ENCODE results near the gene POLR2C. TPM values are rescaled to one million over a fixed set of nuclear protein-coding genes. Genes with fewer than 3 reads are reported as not detected.

POLR2C gene
- total and polyA plus RNA-seq, 2 experiments from 2014 or later, result 37.6 to 123 TPM

GRCh38 chr16:57505169-57505568 is 42.7 kb downstream of the POLR2C start (continued):
- no peak for TF ChIP-seq REST (IDR thresholded peaks at IDR 0.05; ENCODE audit: unreplicated experiment)

GRCh38 chr16:57507136-57508034 is 44.9 kb downstream of the POLR2C start:
- H3K4me3 Mint-ChIP-seq, result no peak overlapping the region
- Histone ChIP-seq H4K20me1 (replicated peaks; ENCODE audit: insufficient read depth) (no peaks in the 10 kb centered on the region), H3K4me1 (ENCODE audit: insufficient read depth) (no peaks in the 10 kb centered on the region), H2AFZ (peak overlapping the region; percentile 91), H3K27me3 (ENCODE audit: insufficient read depth) (no peaks in the 10 kb centered on the region), H3F3A (replicated peaks; ENCODE audit: low read depth) (no peaks in the 10 kb centered on the region), H3K79me2 (replicated peaks; ENCODE audit: insufficient read depth) (no peaks in the 10 kb centered on the region), H3K4me2 (peak overlapping the region; percentile 57; the same call in 1 of the 2 replicates), H3K9me2 (ENCODE audit: insufficient read depth) (no peaks in the 10 kb centered on the region), H3K36me3 (ENCODE audit: insufficient read depth) (no peaks in the 10 kb centered on the region), H3K27ac (ENCODE audit: low read depth) (no peak overlapping the region), H3K4me3 (0 out of 2 replicates have a peak overlapping the region, but pooled peaks have one; percentile 10)
- no peaks in the 10 kb centered on the region for H3K9me3 Mint-ChIP-seq
- H3K4me1 Mint-ChIP-seq, result peaks cover 20% of the 10 kb centered on the region
- DNase-seq (ENCODE audit: low spot score), result peak; percentile 36
- H3K36me3 Mint-ChIP-seq (ENCODE audit: low read depth), result no peaks in the 10 kb centered on the region
- peaks cover 15% of the 10 kb centered on the region for H3K27me3 Mint-ChIP-seq (ENCODE audit: insufficient read depth, low read depth, poor library complexity)
- peak overlapping the region; percentile 79 for H3K27ac Mint-ChIP-seq
- TF ChIP-seq CREB1 (CRISPR knock-in tag; IDR thresholded peaks at IDR 0.05; ENCODE audit: low read depth) (no peak), ZNF331 (CRISPR knock-in tag; IDR thresholded peaks at IDR 0.05; ENCODE audit: low read depth) (no peak)
- ATAC-seq, result peak; percentile 58

- no peak overlapping the region for H3K27ac Mint-ChIP-seq
- TF ChIP-seq EZH2 (IDR thresholded peaks at IDR 0.05; ENCODE audit: low read depth, unreplicated experiment) (no peak), EZH2phosphoT487 (IDR thresholded peaks at IDR 0.05; ENCODE audit: unreplicated experiment) (no peak), JUNB (IDR thresholded peaks at IDR 0.05; ENCODE audit: unreplicated experiment) (no peak), ZNF331 (CRISPR knock-in tag; IDR thresholded peaks at IDR 0.05; ENCODE audit: low read depth) (no peak), REST (IDR thresholded peaks at IDR 0.05; ENCODE audit: unreplicated experiment) (no peak)
Observed at GRCh38 chr16:57508035-57508425, 45.6 kb downstream of the POLR2C start.

More at GRCh38 chr16:57508035-57508425, 45.6 kb downstream of the POLR2C start:
- Histone ChIP-seq H3K36me3 (ENCODE audit: insufficient read depth) (no peaks in the 10 kb centered on the region), H3F3A (replicated peaks; ENCODE audit: low read depth) (no peaks in the 10 kb centered on the region), H3K27ac (ENCODE audit: low read depth) (no peak overlapping the region), H3K4me3 (no peak overlapping the region), H3K79me2 (replicated peaks; ENCODE audit: insufficient read depth) (no peaks in the 10 kb centered on the region), H3K9me2 (ENCODE audit: insufficient read depth) (no peaks in the 10 kb centered on the region), H3K4me1 (ENCODE audit: insufficient read depth) (no peaks in the 10 kb centered on the region), H2AFZ (peak overlapping the region; percentile 91; the same call in 1 of the 2 replicates), H3K4me2 (no peak overlapping the region), H4K20me1 (replicated peaks; ENCODE audit: insufficient read depth) (no peaks in the 10 kb centered on the region), H3K27me3 (ENCODE audit: insufficient read depth) (no peaks in the 10 kb centered on the region)
- DNase-seq (ENCODE audit: low spot score), result no peak
- Mint-ChIP-seq H3K36me3 (ENCODE audit: low read depth) (no peaks in the 10 kb centered on the region), H3K27me3 (ENCODE audit: insufficient read depth, low read depth, poor library complexity) (peaks cover 14% of the 10 kb centered on the region), H3K4me1 (peaks cover 16% of the 10 kb centered on the region), H3K9me3 (no peaks in the 10 kb centered on the region), H3K4me3 (no peak overlapping the region)
- ATAC-seq, result peak; percentile 31

All from GM23338 (cell line).